Measurements from ENCODE around the gene GNAT2. TPM values are rescaled to one million over a fixed set of nuclear protein-coding genes. Genes with fewer than 3 reads are reported as not detected.

The GNAT2 gene
- total RNA-seq, 2 experiments from 2014 or later, result not detected

DNA sequence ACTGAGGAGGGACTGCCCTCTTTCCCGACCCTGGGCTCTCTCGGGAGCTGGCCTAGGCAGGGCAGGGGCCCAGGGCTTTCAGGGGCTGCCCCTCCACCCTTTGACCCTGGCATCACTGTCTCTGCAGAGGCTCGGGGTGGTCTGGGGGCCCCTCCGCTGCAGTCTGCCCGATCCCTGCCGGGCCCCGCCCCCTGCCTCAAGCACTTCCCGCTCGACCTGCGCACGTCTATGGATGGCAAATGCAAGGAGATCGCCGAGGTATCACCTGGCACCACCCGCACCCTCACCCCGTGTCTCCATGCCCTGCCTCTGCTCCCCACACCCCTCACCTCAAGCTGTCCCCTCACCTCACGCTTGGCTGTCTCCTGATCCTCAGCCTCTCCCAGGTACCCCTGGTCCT lies 5.8 kb upstream of the GNAT2 start:
- TF ChIP-seq, protein P1, sequence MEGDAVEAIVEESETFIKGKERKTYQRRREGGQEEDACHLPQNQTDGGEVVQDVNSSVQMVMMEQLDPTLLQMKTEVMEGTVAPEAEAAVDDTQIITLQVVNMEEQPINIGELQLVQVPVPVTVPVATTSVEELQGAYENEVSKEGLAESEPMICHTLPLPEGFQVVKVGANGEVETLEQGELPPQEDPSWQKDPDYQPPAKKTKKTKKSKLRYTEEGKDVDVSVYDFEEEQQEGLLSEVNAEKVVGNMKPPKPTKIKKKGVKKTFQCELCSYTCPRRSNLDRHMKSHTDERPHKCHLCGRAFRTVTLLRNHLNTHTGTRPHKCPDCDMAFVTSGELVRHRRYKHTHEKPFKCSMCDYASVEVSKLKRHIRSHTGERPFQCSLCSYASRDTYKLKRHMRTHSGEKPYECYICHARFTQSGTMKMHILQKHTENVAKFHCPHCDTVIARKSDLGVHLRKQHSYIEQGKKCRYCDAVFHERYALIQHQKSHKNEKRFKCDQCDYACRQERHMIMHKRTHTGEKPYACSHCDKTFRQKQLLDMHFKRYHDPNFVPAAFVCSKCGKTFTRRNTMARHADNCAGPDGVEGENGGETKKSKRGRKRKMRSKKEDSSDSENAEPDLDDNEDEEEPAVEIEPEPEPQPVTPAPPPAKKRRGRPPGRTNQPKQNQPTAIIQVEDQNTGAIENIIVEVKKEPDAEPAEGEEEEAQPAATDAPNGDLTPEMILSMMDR (IDR thresholded peaks at IDR 0.05), result no peak
- Histone ChIP-seq H3K9me3 (ENCODE audit: control insufficient read depth in 1 of 2, insufficient read depth in 1 of 2, low read length in 2 of 2) (no peaks in the 10 kb centered on the region), H3K27me3 (ENCODE audit: control insufficient read depth in 1 of 2, insufficient read depth in 2 of 2, low read length in 2 of 2) (no peaks in the 10 kb centered on the region), H3K4me3 (ENCODE audit: low read length) (no peak overlapping the region), H3K36me3 (ENCODE audit: insufficient read depth, low read length) (peaks cover 50% of the 10 kb centered on the region), H3K4me1 (ENCODE audit: insufficient read depth, low read length) (peaks cover 44% of the 10 kb centered on the region), H3K27ac (ENCODE audit: low read depth in 1 of 2, low read length in 2 of 2) (peak overlapping the region in 1 of 2 donors; percentile 58)
- intact Hi-C loops (cut with DNase I, micrococcal nuclease), result loop anchor here in 1 of 2 experiments (10.0 kb wide), 1 partner anchor 410 kb away; the partner anchor contains the start of gene SARS1
- Mint-ChIP-seq H3K27ac (peak overlapping the region; percentile 89), H3K27me3 (no peaks in the 10 kb centered on the region), H3K36me3 (ENCODE audit: low read depth) (peaks cover 43% of the 10 kb centered on the region), H3K9me3 (no peaks in the 10 kb centered on the region), H3K4me1 (ENCODE audit: low read depth) (peaks cover 54% of the 10 kb centered on the region), H3K4me3 (no peak overlapping the region)
- POLR2A ChIA-PET, result interaction anchor here (1.0 to 3.1 kb wide), 3 partner anchors 9 to 77 kb away, joined by 4 to 20 read pairs (median 4); partner anchors contain the start of gene GNAI3
- DNase-seq (no peak), ATAC-seq (ENCODE audit: poor library complexity) (no peak)
- CTCF ChIA-PET, result interaction anchor here (1.8 kb wide), 1 partner anchor 79 kb away, joined by 4 read pairs; no protein-coding TSS in a partner anchor

DNA sequence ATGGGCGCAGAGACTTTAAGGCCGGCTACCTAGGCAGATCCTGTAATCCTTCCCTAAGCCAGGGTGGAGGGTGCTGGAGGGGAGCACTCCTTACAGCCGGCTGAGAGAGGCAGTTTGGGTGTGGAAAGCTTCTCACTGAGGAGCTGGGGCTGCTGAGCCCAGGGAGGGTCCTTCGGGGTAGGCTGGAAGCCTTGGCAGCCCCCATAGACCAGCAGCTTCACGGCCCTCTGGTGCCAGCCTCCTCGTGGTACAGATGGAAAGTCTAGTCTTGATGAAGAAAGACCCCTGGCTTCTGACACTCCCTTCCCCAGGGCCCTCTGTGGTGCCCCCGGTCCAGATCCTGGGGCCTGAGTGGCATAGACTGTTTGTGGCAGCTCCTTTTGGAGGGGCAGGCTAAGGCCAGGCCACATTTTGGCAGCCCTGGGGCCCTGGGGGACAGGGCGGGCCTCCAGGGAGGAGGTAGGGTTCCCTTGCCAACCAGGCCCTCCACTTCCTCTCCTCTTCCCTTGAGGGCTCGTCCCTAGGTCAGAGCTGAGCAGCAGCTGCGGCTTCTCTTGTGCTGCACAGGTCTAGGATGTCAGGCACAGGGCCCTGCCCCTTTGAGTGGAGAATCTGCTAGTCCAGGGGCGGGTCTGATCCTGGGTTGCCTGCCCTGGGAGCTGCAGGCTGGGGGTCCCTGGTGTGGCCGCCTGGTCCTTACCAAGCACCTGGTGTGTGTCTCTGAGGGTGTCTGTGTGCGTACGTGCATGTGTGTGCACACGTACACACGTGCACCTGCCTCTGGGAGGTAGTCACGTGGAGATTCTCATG lies 5.0 kb upstream of the GNAT2 start:
- intact Hi-C loops (cut with DNase I, micrococcal nuclease), result loop anchor here (5.0 to 10.0 kb wide), 5 partner anchors 132 to 410 kb away; partner anchors contain the start of genes ATXN7L2 (in 1 of the 2), CYB561D1 (in 1 of the 2), PSMA5 (in 1 of the 2) and PSRC1 (in 1 of the 2)
- H3K4me1 Mint-ChIP-seq (ENCODE audit: low read depth), result peaks cover 57% of the 10 kb centered on the region

More for the DNA sequence above, 5.0 kb upstream of the GNAT2 start:
- no peaks in the 10 kb centered on the region for H3K9me3 Mint-ChIP-seq
- ChIA-PET CTCF (interaction anchor here (1.5 to 1.8 kb wide), 2 partner anchors 16 to 78 kb away, joined by 4 to 9 read pairs; no protein-coding TSS in a partner anchor), POLR2A (interaction anchor here (0.7 to 3.1 kb wide), 6 partner anchors 8 to 78 kb away, joined by 3 to 20 read pairs (median 4); partner anchors contain the start of genes GNAI3 and GSTM4)
- H3K27me3 Mint-ChIP-seq, result no peaks in the 10 kb centered on the region
- ATAC-seq (ENCODE audit: poor library complexity) (no peak), DNase-seq (peak in 3 of 14 experiments; percentile 31 to 40 (median 38))
- peak overlapping the region; percentile 89 for H3K27ac Mint-ChIP-seq
- TF ChIP-seq, protein P1 (IDR thresholded peaks at IDR 0.05), result no peak
- Histone ChIP-seq H3K4me1 (ENCODE audit: insufficient read depth, low read length) (peaks cover 52% of the 10 kb centered on the region), H3K27me3 (ENCODE audit: control insufficient read depth in 1 of 2, insufficient read depth in 2 of 2, low read length in 2 of 2) (no peaks in the 10 kb centered on the region), H3K9me3 (ENCODE audit: control insufficient read depth in 1 of 2, insufficient read depth in 1 of 2, low read length in 2 of 2) (no peaks in the 10 kb centered on the region), H3K4me3 (ENCODE audit: low read length) (peak overlapping the region; percentile 22), H3K27ac (ENCODE audit: low read depth in 1 of 2, low read length in 2 of 2) (peak overlapping the region; percentile 26 to 58), H3K36me3 (ENCODE audit: insufficient read depth, low read length) (peaks cover 42% of the 10 kb centered on the region)
- H3K36me3 Mint-ChIP-seq (ENCODE audit: low read depth), result peaks cover 39% of the 10 kb centered on the region
- H3K4me3 Mint-ChIP-seq, result peak overlapping the region; percentile 54
